Measurements from ENCODE around the gene XIRP1. TPM values are rescaled to one million over a fixed set of nuclear protein-coding genes. Genes with fewer than 3 reads are reported as not detected.

XIRP1 gene
- total RNA-seq, 4 donors from 2014 or later, result 0.76 TPM; not detected in 3

- H3K36me3 ChIP-seq, result no peaks in the 10 kb centered on the region
- H3K4me3 ChIP-seq, result peak overlapping the region in 2 of 4 donors; percentile 92 to 98
- DNase-seq, result peak in 2 of 3 donors; percentile 58 to 59
- no peaks in the 10 kb centered on the region for H3K27me3 ChIP-seq
- no peak for TF ChIP-seq POLR2A (IDR thresholded peaks at IDR 0.05)
- TF ChIP-seq, protein P1, sequence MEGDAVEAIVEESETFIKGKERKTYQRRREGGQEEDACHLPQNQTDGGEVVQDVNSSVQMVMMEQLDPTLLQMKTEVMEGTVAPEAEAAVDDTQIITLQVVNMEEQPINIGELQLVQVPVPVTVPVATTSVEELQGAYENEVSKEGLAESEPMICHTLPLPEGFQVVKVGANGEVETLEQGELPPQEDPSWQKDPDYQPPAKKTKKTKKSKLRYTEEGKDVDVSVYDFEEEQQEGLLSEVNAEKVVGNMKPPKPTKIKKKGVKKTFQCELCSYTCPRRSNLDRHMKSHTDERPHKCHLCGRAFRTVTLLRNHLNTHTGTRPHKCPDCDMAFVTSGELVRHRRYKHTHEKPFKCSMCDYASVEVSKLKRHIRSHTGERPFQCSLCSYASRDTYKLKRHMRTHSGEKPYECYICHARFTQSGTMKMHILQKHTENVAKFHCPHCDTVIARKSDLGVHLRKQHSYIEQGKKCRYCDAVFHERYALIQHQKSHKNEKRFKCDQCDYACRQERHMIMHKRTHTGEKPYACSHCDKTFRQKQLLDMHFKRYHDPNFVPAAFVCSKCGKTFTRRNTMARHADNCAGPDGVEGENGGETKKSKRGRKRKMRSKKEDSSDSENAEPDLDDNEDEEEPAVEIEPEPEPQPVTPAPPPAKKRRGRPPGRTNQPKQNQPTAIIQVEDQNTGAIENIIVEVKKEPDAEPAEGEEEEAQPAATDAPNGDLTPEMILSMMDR (IDR thresholded peaks at IDR 0.05), result no peak
- H3K4me1 ChIP-seq, result peaks cover 0 to 53% (median 21%) of the 10 kb centered on the region in 4 donors
- H3K27ac ChIP-seq, result peak overlapping the region; percentile 100
- H3K9me3 ChIP-seq, result no peaks in the 10 kb centered on the region
Observed at GRCh38 chr3:39154280-39155021, 37.9 kb downstream of the XIRP1 start.

- no peaks in the 10 kb centered on the region for H3K36me3 ChIP-seq
- DNase-seq, result no peak
- peak overlapping the region; percentile 92 to 99 (median 96) for H3K4me3 ChIP-seq
- peak overlapping the region; percentile 100 for H3K27ac ChIP-seq
- no peaks in the 10 kb centered on the region for H3K9me3 ChIP-seq
- no peaks in the 10 kb centered on the region for H3K27me3 ChIP-seq
- TF ChIP-seq, protein P1 (IDR thresholded peaks at IDR 0.05), result no peak
- TF ChIP-seq POLR2A (IDR thresholded peaks at IDR 0.05), result no peak
- H3K4me1 ChIP-seq, result peaks cover 0 to 59% (median 26%) of the 10 kb centered on the region in 4 donors
Observed at GRCh38 chr3:39153977-39154279, 38.5 kb downstream of the XIRP1 start.

DNA sequence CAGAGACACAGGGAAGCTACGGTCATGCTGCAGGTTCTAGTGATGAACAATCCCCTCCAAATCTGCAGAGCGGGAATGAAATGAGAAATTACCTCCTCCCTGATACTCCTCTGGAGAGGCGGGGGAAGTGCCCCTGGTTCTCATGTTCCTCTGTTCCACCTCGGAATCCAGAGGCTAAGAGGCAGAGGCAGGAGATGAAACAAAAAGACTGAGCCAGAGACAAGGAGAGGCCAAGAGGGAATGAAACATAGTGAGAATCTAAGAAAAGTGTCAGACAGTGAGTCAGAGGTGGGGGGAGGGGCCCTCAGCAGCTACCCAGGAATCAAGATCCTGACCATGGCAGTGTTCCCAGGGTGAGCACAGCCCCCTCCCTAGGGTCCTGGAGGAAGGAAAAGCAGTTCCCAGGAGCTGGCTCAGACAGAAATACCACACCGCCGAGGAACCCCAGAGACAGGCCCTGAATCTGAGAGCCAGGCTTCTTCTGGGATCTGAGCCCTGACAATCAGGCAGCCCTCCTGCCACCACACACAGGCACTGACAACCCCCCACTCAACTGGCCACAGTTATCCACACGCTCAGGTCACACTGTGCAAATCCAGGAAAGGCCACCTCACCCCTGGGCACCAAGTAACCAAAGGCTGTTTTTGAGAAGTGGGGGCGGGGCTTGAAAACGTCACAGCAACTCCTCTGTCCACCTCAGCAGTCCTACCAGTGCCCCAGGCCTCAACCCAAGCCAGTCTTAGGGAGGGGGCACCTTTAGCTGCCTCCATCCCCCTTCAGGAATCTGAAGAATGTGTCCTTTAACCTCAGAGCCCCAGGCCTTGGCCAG is 41.4 kb downstream of the XIRP1 start:
- H3K4me1 ChIP-seq, result peaks cover 5 to 84% (median 52%) of the 10 kb centered on the region in 4 donors
- H3K9me3 ChIP-seq, result no peaks in the 10 kb centered on the region
- DNase-seq, result peak; percentile 55 to 85 (median 69)
- H3K36me3 ChIP-seq, result peaks cover 0 to 6% (median 0%) of the 10 kb centered on the region in 3 donors
- H3K27me3 ChIP-seq, result no peaks in the 10 kb centered on the region
- H3K4me3 ChIP-seq, result peak overlapping the region; percentile 92 to 99 (median 96)
- peak overlapping the region; percentile 100 for H3K27ac ChIP-seq
- no peak for TF ChIP-seq POLR2A (IDR thresholded peaks at IDR 0.05)
- TF ChIP-seq, protein P1 (IDR thresholded peaks at IDR 0.05), result no peak

DNA sequence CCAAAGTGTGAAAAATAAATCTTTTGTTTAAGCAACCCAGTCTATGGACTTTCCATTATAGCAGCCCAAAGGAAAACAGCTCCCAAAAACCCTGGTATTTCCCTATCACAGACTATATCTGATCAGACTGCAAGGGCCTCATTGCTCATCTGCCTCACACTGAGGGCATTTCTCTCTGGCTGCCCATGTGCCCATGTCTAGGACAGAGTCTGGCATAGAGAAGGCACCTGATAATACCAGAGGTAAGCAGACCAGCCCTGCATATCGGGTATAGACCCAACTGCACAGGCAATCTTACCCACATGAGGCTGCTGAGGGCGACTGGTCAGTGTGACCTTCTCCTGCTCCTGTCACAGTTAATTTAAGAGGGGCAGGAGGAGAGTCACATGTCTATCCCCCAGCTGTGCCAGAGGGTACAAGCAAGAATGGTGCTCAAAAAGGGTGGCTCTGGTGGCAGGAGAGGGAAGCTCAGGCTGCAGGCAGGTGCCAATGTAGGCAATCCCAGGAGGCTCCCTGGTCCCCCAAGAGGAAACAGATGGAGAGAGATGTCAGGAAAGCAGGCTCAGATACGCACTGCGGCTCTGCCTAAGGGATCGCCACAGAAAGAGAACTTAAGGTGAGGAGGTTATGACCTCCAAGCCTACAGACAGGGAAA is 42.1 kb downstream of the XIRP1 start:
- TF ChIP-seq POLR2A (IDR thresholded peaks at IDR 0.05), result no peak
- TF ChIP-seq, protein P1 (IDR thresholded peaks at IDR 0.05), result peak in 1 of 6 experiments; percentile 13
- peaks cover 5 to 82% (median 53%) of the 10 kb centered on the region in 4 donors for H3K4me1 ChIP-seq
- H3K9me3 ChIP-seq, result no peaks in the 10 kb centered on the region
- no peak for DNase-seq
- H3K27me3 ChIP-seq, result no peaks in the 10 kb centered on the region
- peak overlapping the region in 3 of 4 donors; percentile 92 to 99 (median 98) for H3K4me3 ChIP-seq
- peaks cover 0 to 14% (median 0%) of the 10 kb centered on the region in 3 donors for H3K36me3 ChIP-seq
- peak overlapping the region; percentile 100 for H3K27ac ChIP-seq

DNA sequence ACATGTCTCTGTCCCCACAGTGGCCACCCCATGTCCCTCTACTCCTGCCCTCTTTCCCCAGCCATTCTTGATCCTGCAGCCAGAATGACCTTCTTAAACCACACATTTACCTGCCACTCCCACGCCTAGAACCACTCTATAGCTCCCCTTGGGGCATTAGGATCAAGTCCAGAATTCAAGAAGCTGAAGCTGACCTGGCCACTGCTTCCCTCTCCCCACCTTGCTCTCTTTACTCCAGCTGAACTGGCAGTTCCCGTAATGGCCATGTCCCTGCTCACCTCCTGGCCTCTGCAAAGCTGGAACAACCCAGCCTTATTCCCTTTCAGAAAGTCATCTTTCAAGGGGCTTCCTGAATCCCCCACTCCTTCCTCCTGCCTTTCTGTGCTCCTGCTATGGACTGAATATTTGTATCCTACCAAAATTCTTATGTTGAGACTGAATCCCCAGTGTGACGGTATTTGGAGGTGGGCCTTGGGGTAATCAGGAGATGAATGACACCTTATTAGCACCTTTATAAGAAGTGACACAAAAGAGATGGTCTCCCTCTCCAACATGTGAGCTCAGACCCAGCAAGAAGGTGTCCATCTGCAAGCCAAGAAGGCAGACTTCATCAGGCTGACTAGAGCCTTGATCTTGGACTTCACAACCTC is 42.8 kb downstream of the XIRP1 start:
- no peaks in the 10 kb centered on the region for H3K27me3 ChIP-seq
- TF ChIP-seq, protein P1 (IDR thresholded peaks at IDR 0.05), result no peak
- TF ChIP-seq POLR2A (IDR thresholded peaks at IDR 0.05), result no peak
- peak overlapping the region in 1 of 4 donors; percentile 4 for H3K4me3 ChIP-seq
- no peak for DNase-seq
- peaks cover 5 to 77% (median 53%) of the 10 kb centered on the region in 4 donors for H3K4me1 ChIP-seq
- H3K27ac ChIP-seq, result peak overlapping the region; percentile 100
- H3K36me3 ChIP-seq, result peaks cover 0 to 20% (median 0%) of the 10 kb centered on the region in 3 donors
- H3K9me3 ChIP-seq, result no peaks in the 10 kb centered on the region

Measured in Peyer's patch (tissue), 4 donors.